ENCODE data around the gene ATP5F1E.

DNA sequence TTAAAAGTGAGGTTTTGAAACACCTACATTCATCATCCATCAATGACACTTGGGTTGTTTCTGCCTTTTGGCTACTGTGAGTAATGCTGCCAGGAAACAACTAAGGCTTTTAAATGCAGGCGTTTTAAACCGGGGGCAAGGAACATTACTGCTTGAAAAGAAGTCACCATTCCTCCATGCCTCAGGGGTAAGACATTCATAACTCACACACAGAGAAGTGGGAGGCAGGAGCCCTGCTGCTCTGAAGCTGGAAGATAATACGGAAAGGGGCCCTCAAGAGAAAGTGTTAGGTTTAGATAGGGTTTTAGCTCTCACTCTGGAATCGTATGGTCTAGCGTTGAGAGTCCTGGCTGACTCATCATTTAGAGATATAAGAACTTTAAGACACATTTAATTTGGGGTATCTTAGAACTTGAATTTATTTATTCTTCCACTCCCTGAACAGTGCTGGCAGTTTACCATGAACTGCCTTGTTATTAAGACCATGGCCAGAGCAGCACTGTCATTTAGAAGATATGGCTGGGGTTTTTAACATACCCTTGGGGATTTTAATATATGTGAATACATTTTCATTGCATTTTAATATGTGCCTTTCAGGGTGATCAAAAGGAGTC is 11.1 kb downstream of the ATP5F1E start:
- TF ChIP-seq, protein P1, sequence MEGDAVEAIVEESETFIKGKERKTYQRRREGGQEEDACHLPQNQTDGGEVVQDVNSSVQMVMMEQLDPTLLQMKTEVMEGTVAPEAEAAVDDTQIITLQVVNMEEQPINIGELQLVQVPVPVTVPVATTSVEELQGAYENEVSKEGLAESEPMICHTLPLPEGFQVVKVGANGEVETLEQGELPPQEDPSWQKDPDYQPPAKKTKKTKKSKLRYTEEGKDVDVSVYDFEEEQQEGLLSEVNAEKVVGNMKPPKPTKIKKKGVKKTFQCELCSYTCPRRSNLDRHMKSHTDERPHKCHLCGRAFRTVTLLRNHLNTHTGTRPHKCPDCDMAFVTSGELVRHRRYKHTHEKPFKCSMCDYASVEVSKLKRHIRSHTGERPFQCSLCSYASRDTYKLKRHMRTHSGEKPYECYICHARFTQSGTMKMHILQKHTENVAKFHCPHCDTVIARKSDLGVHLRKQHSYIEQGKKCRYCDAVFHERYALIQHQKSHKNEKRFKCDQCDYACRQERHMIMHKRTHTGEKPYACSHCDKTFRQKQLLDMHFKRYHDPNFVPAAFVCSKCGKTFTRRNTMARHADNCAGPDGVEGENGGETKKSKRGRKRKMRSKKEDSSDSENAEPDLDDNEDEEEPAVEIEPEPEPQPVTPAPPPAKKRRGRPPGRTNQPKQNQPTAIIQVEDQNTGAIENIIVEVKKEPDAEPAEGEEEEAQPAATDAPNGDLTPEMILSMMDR (IDR thresholded peaks at IDR 0.05): no peak
- TF ChIP-seq POLR2A (IDR thresholded peaks at IDR 0.05): no peak
